GM12801 (cell line): ENCODE results near the gene CRYL1.

Experiments used
- TF ChIP-seq, protein P1 (sequence below): IDR thresholded peaks from one replicate; pipeline ENCODE4 v1.5.1; 2011; ENCODE audit warnings: control low read depth; ENCODE audit not compliant: insufficient read length; ENCODE audit errors: extremely low read depth

The CRYL1 gene

DNA sequence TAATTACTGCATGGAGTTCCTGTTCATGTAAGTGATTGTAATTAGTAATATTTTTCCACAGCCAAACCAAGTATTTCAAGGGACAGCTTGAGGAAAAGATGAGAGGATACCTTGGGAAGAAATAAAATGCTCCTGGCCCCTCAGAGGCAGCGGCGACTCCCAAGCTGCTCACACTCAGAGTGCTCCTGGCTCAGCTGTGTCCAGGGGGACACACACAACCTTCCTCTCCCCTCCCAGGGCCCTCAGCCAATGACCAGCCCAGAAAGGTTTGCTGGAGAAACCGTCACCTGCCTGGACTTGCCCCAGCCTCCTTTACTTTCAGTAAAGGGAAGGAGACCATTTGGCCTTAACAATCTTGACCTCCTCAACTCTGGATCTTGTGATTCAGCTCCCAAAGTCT, 51.1 kb downstream of the CRYL1 start:
- TF ChIP-seq, protein P1, sequence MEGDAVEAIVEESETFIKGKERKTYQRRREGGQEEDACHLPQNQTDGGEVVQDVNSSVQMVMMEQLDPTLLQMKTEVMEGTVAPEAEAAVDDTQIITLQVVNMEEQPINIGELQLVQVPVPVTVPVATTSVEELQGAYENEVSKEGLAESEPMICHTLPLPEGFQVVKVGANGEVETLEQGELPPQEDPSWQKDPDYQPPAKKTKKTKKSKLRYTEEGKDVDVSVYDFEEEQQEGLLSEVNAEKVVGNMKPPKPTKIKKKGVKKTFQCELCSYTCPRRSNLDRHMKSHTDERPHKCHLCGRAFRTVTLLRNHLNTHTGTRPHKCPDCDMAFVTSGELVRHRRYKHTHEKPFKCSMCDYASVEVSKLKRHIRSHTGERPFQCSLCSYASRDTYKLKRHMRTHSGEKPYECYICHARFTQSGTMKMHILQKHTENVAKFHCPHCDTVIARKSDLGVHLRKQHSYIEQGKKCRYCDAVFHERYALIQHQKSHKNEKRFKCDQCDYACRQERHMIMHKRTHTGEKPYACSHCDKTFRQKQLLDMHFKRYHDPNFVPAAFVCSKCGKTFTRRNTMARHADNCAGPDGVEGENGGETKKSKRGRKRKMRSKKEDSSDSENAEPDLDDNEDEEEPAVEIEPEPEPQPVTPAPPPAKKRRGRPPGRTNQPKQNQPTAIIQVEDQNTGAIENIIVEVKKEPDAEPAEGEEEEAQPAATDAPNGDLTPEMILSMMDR = no peak

DNA sequence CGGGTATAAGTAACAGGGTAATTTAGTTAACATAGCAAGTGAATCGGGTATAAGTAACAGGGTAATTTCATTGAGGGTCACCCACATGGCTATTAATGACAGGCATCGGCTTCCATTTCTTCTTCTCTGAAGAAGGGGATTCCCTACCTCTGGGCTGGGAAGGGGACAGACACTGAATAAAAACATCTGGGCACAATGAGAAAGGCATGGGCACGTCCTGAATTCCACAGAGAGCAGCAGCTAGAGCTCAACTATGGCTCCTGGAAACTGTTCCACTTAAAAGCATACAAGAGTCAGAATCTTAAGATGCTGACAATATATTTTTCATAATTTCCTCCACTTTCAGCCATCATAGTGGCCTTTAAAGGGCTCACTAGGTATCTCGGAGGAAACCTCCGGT, 51.8 kb downstream of the CRYL1 start:
- TF ChIP-seq, protein P1 = no peak

DNA sequence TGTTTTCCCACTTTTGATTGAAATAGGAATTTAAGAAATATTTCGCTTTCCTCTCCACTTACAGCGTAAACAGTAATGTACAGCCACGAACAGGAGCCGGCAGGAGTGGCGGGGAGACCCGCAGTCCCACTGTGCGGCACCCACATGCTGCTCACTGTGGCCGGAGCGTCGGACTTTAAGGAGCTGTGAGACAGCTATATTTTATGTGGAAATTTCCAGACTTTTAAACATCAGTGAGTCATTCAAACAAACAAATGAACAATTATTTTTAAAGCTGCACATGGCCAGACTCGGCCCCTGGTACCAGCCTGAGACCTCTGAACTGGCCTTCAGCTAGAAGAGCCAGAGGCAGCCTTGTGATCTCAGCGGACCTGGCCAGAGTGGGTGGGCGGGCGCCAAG, 52.5 kb downstream of the CRYL1 start:
- TF ChIP-seq, protein P1 = no peak

GRCh38 chr13:20472531-20472930, 53.1 kb downstream of the CRYL1 start:
- TF ChIP-seq, protein P1 = no peak

- TF ChIP-seq, protein P1 = no peak
Measured at GRCh38 chr13:20470136-20470535, 55.5 kb downstream of the CRYL1 start.

DNA sequence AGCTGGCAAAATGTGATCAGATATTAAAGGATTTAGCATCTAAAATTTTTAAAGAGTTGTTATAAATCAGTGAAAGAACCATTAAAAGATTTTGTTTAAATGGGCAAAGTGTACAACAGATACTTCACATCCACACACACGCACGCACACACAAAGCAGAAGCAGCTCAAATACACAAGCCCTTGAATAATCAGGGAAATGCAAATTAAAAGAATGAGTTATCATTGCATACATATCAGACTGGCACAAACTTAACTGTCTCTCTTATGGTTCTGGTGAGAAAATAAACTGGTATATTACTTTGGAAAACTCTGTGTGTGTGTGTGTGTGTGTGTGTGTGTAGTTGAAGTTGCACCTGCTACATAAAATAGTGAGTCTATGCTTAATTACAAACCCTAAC, 59.3 kb downstream of the CRYL1 start:
- TF ChIP-seq, protein P1 = no peak

GRCh38 chr13:20465218-20465879, 60.3 kb downstream of the CRYL1 start:
- TF ChIP-seq, protein P1 = no peak
